ENCODE measurements around the gene PAFAH2.

PAFAH2 gene

DNA sequence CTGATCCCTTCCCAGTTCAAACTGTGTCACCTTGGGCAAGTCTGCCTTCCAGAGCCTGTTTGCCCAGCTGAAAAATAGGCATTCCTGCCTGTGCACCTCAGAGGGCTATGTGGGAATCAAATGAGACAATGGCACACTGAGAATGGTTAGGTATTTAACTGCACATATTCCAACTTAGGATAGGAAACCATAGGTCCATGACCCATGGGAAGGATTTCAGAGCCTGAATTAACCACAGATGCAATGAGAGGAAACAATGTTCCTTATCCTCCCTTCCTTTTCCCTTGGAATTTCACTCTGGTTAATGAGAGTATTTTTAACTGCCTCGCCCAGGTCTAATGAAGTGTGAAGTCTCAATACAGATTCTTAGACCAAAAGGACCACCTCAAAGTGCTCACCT lies 12.7 kb downstream of the PAFAH2 start:
- Histone ChIP-seq H3F3A (ENCODE audit: insufficient read depth) (no peaks in the 10 kb centered on the region), H2AFZ (ENCODE audit: low read depth, low read length, severe bottlenecking) (no peak overlapping the region), H3K79me2 (ENCODE audit: insufficient read depth, low read length) (no peaks in the 10 kb centered on the region), H3K9me2 (replicated peaks; ENCODE audit: insufficient read depth, low read length) (no peaks in the 10 kb centered on the region), H3K9ac (ENCODE audit: low read length) (no peak overlapping the region), H3K27ac (ENCODE audit: low read depth, low read length) (no peak overlapping the region), H4K20me1 (ENCODE audit: low read depth, low read length) (no peaks in the 10 kb centered on the region), H3K4me3 (ENCODE audit: insufficient read depth, low read length, poor library complexity, severe bottlenecking) (no peak overlapping the region), H3K9me3 (ENCODE audit: insufficient read depth, low read length) (no peaks in the 10 kb centered on the region), H3K36me3 (ENCODE audit: low read length) (no peaks in the 10 kb centered on the region), H3K4me2 (ENCODE audit: low read depth, low read length, poor library complexity, severe bottlenecking) (no peak overlapping the region), H3K27me3 (ENCODE audit: low read length) (no peaks in the 10 kb centered on the region)
- no peak for TF ChIP-seq EZH2phosphoT487 (conservative IDR thresholded peaks at IDR 0.05; ENCODE audit: low read length)
- TF ChIP-seq, protein P1, sequence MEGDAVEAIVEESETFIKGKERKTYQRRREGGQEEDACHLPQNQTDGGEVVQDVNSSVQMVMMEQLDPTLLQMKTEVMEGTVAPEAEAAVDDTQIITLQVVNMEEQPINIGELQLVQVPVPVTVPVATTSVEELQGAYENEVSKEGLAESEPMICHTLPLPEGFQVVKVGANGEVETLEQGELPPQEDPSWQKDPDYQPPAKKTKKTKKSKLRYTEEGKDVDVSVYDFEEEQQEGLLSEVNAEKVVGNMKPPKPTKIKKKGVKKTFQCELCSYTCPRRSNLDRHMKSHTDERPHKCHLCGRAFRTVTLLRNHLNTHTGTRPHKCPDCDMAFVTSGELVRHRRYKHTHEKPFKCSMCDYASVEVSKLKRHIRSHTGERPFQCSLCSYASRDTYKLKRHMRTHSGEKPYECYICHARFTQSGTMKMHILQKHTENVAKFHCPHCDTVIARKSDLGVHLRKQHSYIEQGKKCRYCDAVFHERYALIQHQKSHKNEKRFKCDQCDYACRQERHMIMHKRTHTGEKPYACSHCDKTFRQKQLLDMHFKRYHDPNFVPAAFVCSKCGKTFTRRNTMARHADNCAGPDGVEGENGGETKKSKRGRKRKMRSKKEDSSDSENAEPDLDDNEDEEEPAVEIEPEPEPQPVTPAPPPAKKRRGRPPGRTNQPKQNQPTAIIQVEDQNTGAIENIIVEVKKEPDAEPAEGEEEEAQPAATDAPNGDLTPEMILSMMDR (IDR thresholded peaks at IDR 0.05; ENCODE audit: insufficient read depth, low read length, poor library complexity, severe bottlenecking), result no peak

GRCh38 chr1:25979210-25979609 lies 18.7 kb downstream of the PAFAH2 start:
- Histone ChIP-seq H2AFZ (ENCODE audit: low read depth, low read length, severe bottlenecking) (no peak overlapping the region), H3K4me2 (ENCODE audit: low read depth, low read length, poor library complexity, severe bottlenecking) (no peak overlapping the region), H3K9me3 (ENCODE audit: insufficient read depth, low read length) (no peaks in the 10 kb centered on the region), H3K27ac (ENCODE audit: low read depth, low read length) (no peak overlapping the region), H3F3A (ENCODE audit: insufficient read depth) (no peaks in the 10 kb centered on the region), H3K9ac (ENCODE audit: low read length) (no peak overlapping the region), H3K36me3 (ENCODE audit: low read length) (no peaks in the 10 kb centered on the region), H3K79me2 (ENCODE audit: insufficient read depth, low read length) (no peaks in the 10 kb centered on the region), H3K4me3 (ENCODE audit: insufficient read depth, low read length, poor library complexity, severe bottlenecking) (no peak overlapping the region), H3K9me2 (replicated peaks; ENCODE audit: insufficient read depth, low read length) (no peaks in the 10 kb centered on the region), H4K20me1 (ENCODE audit: low read depth, low read length) (no peaks in the 10 kb centered on the region), H3K27me3 (ENCODE audit: low read length) (no peaks in the 10 kb centered on the region)
- TF ChIP-seq, protein P1 (IDR thresholded peaks at IDR 0.05; ENCODE audit: insufficient read depth, low read length, poor library complexity, severe bottlenecking), result no peak
- TF ChIP-seq EZH2phosphoT487 (conservative IDR thresholded peaks at IDR 0.05; ENCODE audit: low read length), result no peak

DNA sequence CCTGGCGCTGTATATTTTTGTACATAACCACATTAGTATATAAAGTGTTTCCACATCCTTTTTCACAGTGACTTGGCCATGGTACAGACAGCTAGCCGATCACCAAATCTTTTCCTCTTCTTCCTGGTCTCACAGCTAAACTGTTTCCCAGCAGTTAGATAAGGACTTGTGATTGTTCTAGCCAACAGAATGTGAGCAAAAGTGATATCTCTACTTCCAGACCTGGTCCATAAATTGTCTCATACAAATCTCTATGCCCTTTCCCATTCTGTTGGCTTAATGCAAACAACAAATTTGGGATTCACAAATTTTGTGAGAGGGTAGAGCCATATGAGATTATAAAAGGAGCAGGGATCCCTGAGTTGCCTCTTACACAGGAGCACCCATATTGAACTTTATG lies 19.5 kb downstream of the PAFAH2 start:
- Histone ChIP-seq H3K79me2 (ENCODE audit: insufficient read depth, low read length) (no peaks in the 10 kb centered on the region), H3K9me3 (ENCODE audit: insufficient read depth, low read length) (no peaks in the 10 kb centered on the region), H4K20me1 (ENCODE audit: low read depth, low read length) (no peaks in the 10 kb centered on the region), H2AFZ (ENCODE audit: low read depth, low read length, severe bottlenecking) (no peak overlapping the region), H3F3A (ENCODE audit: insufficient read depth) (no peaks in the 10 kb centered on the region), H3K9ac (ENCODE audit: low read length) (no peak overlapping the region), H3K27ac (ENCODE audit: low read depth, low read length) (no peak overlapping the region), H3K27me3 (ENCODE audit: low read length) (no peaks in the 10 kb centered on the region), H3K9me2 (replicated peaks; ENCODE audit: insufficient read depth, low read length) (no peaks in the 10 kb centered on the region), H3K36me3 (ENCODE audit: low read length) (no peaks in the 10 kb centered on the region), H3K4me3 (ENCODE audit: insufficient read depth, low read length, poor library complexity, severe bottlenecking) (no peak overlapping the region), H3K4me2 (ENCODE audit: low read depth, low read length, poor library complexity, severe bottlenecking) (no peak overlapping the region)
- TF ChIP-seq EZH2phosphoT487 (conservative IDR thresholded peaks at IDR 0.05; ENCODE audit: low read length), result no peak
- TF ChIP-seq, protein P1 (IDR thresholded peaks at IDR 0.05; ENCODE audit: insufficient read depth, low read length, poor library complexity, severe bottlenecking), result no peak
